Stomach (tissue), 9 donors: ENCODE data around the gene MYCBPAP. TPM values are rescaled to one million over a fixed set of nuclear protein-coding genes. Genes with fewer than 3 reads are reported as not detected.
A peak's percentile ranks its signal among the peaks of the same experiment; 100 is the strongest.

Experiments used
- DNase-seq, 2 donors: peaks; one replicate each; pipeline versions ENCODE4 v3.0.0 to v3.0.0-alpha.2; 2013 to 2019
- H3K27ac ChIP-seq, 5 donors: fragments of 200-600 bp in 4 of 5; sonication (generic) in 4 of 5; one replicate each; pipeline ENCODE4 v1.5.1; 2013 to 2019; ENCODE audit warnings: mild to moderate bottlenecking in 1 of 5, moderate library complexity in 1 of 5
- H3K27me3 ChIP-seq, 3 donors: fragments of 200-600 bp; sonication (generic); one replicate each; pipeline ENCODE4 v1.5.1; 2017 to 2019; ENCODE audit warnings: mixed run types in 1 of 3
- H3K36me3 ChIP-seq, 4 donors: fragments of 200-600 bp; sonication (generic); 1 replicate in 3 of 4; 2 replicates in 1 of 4; pipeline ENCODE4 v1.5.1; 2016 to 2019
- H3K4me1 ChIP-seq, 4 donors: fragments of 200-600 bp; sonication (generic); one replicate each; pipeline ENCODE4 v1.5.1; 2016 to 2019
- H3K4me3 ChIP-seq, 4 donors: fragments of 200-600 bp; sonication (generic) in 3 of 4; one replicate each; pipeline ENCODE4 v1.5.1; 2016 to 2019; ENCODE audit warnings: mild to moderate bottlenecking in 1 of 4
- H3K9me3 ChIP-seq, 4 donors: fragments of 200-600 bp; sonication (generic); one replicate each; pipeline ENCODE4 v1.5.1; 2016 to 2019
- EP300 ChIP-seq: sonication (generic); formaldehyde crosslinking; IDR thresholded peaks from one replicate; pipeline ENCODE4 v1.6.1; 2017; ENCODE audit warnings: antibody characterized with exemption
- POLR2A ChIP-seq, 4 donors: fragments of 450-650 bp; IDR thresholded peaks; one replicate each; pipeline ENCODE4 v1.6.1; 2016; ENCODE audit warnings: antibody characterized with exemption in 4 of 4, control low read depth in 2 of 4, mild to moderate bottlenecking in 1 of 4, moderate library complexity in 1 of 4
- POLR2AphosphoS5 ChIP-seq, 3 donors: sonication (generic); formaldehyde crosslinking; IDR thresholded peaks; one replicate each; pipeline ENCODE4 v1.6.1; 2016; ENCODE audit warnings: antibody characterized with exemption in 3 of 3
- WGBS, 5 donors: extraction: QIAGEN DNeasy Blood & Tissue Kit in 3 of 5; methylation state at CpG; one replicate each; pipeline versions ENCODE4 v1.1.5 to v1.1.7; 2013 to 2018; 5-methylcytosine and 5-hydroxymethylcytosine counted together
- intact Hi-C: fragments of 100-400 bp; cut with DNase I; formaldehyde crosslinking; loops from one replicate; pipeline ENCODE4 v1.15.1; 2023; ENCODE audit warnings: low total_unique reads
- polyA plus RNA-seq, 3 donors: library from polyadenylated mRNA; stranded (reverse); fragments of 200-250 nt; gene quantifications; one replicate each; pipeline ENCODE4 v1.2.3, GENCODE V29; 2013
- total RNA-seq, 5 donors: library from RNA; depleted of rRNA; stranded (reverse); fragments of >200 nt; gene quantifications; one replicate each; pipeline versions ENCODE4 v1.1.0 to v1.2.3, GENCODE V29; 2014 to 2016
- TF ChIP-seq, protein P1 (sequence below), 7 experiments: fragments of 450-650 bp in 4 of 7; fragments of 200-600 bp in 3 of 7; sonication (generic) in 3 of 7; IDR thresholded peaks; one replicate each; pipeline ENCODE4 v1.5.1; 2016 to 2019; ENCODE audit warnings: antibody characterized with exemption in 7 of 7, control low read depth in 2 of 7, mild to moderate bottlenecking in 1 of 7
- donor health status: healthy with polysubstance abuse.
- donor health status: Bipolar disorder and iron deficiency.
- donor health status: healthy.

Gene MYCBPAP
- total and polyA plus RNA-seq, 8 donors: 0.25 to 2.7 (median 1.1) TPM; not detected in 3

- no peak for DNase-seq
- Histone ChIP-seq H3K4me3 (no peak overlapping the region), H3K27ac (no peak overlapping the region), H3K36me3 (peaks cover 0 to 46% (median 40%) of the 10 kb centered on the region in 4 donors), H3K9me3 (no peaks in the 10 kb centered on the region), H3K27me3 (no peaks in the 10 kb centered on the region), H3K4me1 (peaks cover 0 to 8% (median 3%) of the 10 kb centered on the region in 4 donors)
- intact Hi-C loops: no loop called here
- TF ChIP-seq POLR2A (IDR thresholded peaks at IDR 0.05): no peak
- TF ChIP-seq, protein P1, sequence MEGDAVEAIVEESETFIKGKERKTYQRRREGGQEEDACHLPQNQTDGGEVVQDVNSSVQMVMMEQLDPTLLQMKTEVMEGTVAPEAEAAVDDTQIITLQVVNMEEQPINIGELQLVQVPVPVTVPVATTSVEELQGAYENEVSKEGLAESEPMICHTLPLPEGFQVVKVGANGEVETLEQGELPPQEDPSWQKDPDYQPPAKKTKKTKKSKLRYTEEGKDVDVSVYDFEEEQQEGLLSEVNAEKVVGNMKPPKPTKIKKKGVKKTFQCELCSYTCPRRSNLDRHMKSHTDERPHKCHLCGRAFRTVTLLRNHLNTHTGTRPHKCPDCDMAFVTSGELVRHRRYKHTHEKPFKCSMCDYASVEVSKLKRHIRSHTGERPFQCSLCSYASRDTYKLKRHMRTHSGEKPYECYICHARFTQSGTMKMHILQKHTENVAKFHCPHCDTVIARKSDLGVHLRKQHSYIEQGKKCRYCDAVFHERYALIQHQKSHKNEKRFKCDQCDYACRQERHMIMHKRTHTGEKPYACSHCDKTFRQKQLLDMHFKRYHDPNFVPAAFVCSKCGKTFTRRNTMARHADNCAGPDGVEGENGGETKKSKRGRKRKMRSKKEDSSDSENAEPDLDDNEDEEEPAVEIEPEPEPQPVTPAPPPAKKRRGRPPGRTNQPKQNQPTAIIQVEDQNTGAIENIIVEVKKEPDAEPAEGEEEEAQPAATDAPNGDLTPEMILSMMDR (IDR thresholded peaks at IDR 0.05): no peak
- TF ChIP-seq EP300: no peak
- TF ChIP-seq POLR2AphosphoS5 (IDR thresholded peaks at IDR 0.05): no peak
- 89 to 95% (median 90%) methylated on average over 3 to 9 of the region's 9 CpGs for WGBS, 5 donors
These were observed 47.3 kb upstream of the MYCBPAP start for GRCh38 chr17:50460831-50461526.

DNA sequence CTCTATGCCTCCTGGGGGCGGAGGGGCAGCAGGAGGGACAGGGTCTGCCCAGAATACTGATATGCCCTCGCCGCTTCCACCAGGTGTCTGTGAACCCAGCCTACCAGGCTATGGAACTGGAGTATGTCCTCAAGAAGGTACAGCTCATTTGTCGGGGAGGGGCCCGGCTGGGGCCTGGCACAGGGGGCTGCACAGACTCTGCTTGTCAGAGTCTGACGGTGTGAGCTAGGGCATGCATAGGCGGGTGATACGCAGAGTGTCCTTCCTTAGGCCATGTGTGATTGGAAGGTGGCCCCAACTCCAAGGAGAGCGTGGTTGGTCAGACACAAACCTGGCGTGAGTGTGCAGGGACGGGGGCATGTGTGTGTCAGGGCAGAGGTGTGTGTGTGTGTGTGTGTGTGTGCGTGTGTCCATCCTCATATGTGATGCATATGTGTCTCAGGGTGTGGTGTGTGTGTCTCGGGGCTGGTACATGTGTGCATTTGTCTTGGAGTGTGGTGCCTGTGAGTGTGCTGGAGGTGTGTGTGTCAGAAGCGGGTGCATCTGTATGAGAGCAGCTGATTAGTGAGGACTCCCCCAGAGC lies 46.6 kb upstream of the MYCBPAP start:
- peaks cover 0 to 46% (median 34%) of the 10 kb centered on the region in 4 donors for H3K36me3 ChIP-seq
- H3K27ac ChIP-seq: no peak overlapping the region
- H3K4me3 ChIP-seq: no peak overlapping the region
- no peaks in the 10 kb centered on the region for H3K9me3 ChIP-seq
- intact Hi-C loops: no loop called here
- DNase-seq: no peak
- no peak for TF ChIP-seq EP300
- no peak for TF ChIP-seq POLR2AphosphoS5 (IDR thresholded peaks at IDR 0.05)
- no peak for TF ChIP-seq POLR2A (IDR thresholded peaks at IDR 0.05)
- TF ChIP-seq, protein P1 (IDR thresholded peaks at IDR 0.05): no peak
- WGBS, 5 donors: 90 to 95% (median 94%) methylated on average over 12 to 14 of the region's 14 CpGs
- peaks cover under 1 to 11% (median 7%) of the 10 kb centered on the region in 4 donors for H3K4me1 ChIP-seq
- H3K27me3 ChIP-seq: peaks cover 0 to 2% (median 0%) of the 10 kb centered on the region in 3 donors

GRCh38 chr17:50462446-50462845 lies 45.8 kb upstream of the MYCBPAP start:
- H3K4me1 ChIP-seq: peaks cover 8 to 19% (median 15%) of the 10 kb centered on the region in 4 donors
- H3K9me3 ChIP-seq: no peaks in the 10 kb centered on the region
- 76 to 86% (median 77%) methylated on average over 4 to 9 of the region's 9 CpGs for WGBS, 5 donors
- no peak for DNase-seq
- no peak overlapping the region for H3K27ac ChIP-seq
- no peak overlapping the region for H3K4me3 ChIP-seq
- intact Hi-C loops: no loop called here
- TF ChIP-seq POLR2AphosphoS5 (IDR thresholded peaks at IDR 0.05): no peak
- TF ChIP-seq, protein P1 (IDR thresholded peaks at IDR 0.05): no peak
- no peak for TF ChIP-seq EP300
- no peak for TF ChIP-seq POLR2A (IDR thresholded peaks at IDR 0.05)
- peaks cover 0 to 46% (median 34%) of the 10 kb centered on the region in 4 donors for H3K36me3 ChIP-seq
- peaks cover 0 to 10% (median 0%) of the 10 kb centered on the region in 3 donors for H3K27me3 ChIP-seq

DNA sequence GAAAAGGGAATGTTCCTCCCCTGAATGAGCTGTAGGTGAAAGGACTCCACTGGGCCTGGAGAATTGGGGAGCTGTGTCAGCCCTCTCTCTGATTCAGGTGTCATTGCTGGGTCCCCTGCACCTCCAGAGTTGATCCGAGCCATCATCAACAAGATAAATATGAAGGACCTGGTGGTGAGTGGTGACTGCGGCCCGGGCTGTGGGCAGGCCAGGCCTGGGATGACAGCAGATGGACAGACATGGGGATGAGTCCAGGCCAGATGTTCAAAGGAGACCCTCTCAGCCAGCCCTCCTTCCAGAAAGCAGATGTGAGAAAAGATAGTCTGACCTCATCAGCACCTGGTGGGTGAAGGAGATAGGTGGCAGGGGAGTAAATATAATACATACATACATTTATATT lies 44.1 kb upstream of the MYCBPAP start:
- WGBS, 5 donors: 88 to 96% (median 92%) methylated on average over 3 of the region's 3 CpGs
- intact Hi-C loops: no loop called here
- Histone ChIP-seq H3K27me3 (peaks cover 0 to 26% (median 11%) of the 10 kb centered on the region in 3 donors), H3K9me3 (no peaks in the 10 kb centered on the region), H3K36me3 (peaks cover 0 to 46% (median 34%) of the 10 kb centered on the region in 4 donors), H3K4me3 (no peak overlapping the region), H3K27ac (peak overlapping the region in 1 of 5 donors; percentile 22), H3K4me1 (peaks cover 22 to 36% (median 30%) of the 10 kb centered on the region in 4 donors)
- no peak for TF ChIP-seq EP300
- no peak for TF ChIP-seq POLR2A (IDR thresholded peaks at IDR 0.05)
- TF ChIP-seq POLR2AphosphoS5 (IDR thresholded peaks at IDR 0.05): no peak
- TF ChIP-seq, protein P1 (IDR thresholded peaks at IDR 0.05): no peak
- DNase-seq: no peak
